Body of pancreas (tissue), 4 donors: ENCODE measurements around the gene EMC8. TPM values are rescaled to one million over a fixed set of nuclear protein-coding genes. Genes with fewer than 3 reads are reported as not detected.

Experiments used
- ATAC-seq: fragments of 150-250 bp; one replicate; pipeline ENCODE4 v1.9.1; 2016
- DNase-seq, 4 donors: peaks; one replicate each; pipeline ENCODE4 v3.0.0-alpha.2; 2019
- H3K27ac ChIP-seq, 4 donors: fragments of 200-600 bp; sonication (generic); 1 replicate in 3 of 4; 2 replicates in 1 of 4; pipeline versions ENCODE4 v1.5.1 to v1.6.1; 2016 to 2019; ENCODE audit warnings: mild to moderate bottlenecking in 1 of 4, mixed read lengths in 1 of 4, moderate library complexity in 1 of 4
- H3K27me3 ChIP-seq, 2 donors: fragments of 200-600 bp; sonication (generic); one replicate each; pipeline ENCODE4 v1.6.0; 2016; ENCODE audit warnings: mild to moderate bottlenecking in 1 of 2
- H3K36me3 ChIP-seq, 2 donors: fragments of 200-600 bp; sonication (generic); replicated peaks in 1 of 2; 2 replicates each; pipeline ENCODE4 v1.5.1; 2016; ENCODE audit warnings: low read depth in 2 of 2; ENCODE audit not compliant: insufficient read depth in 1 of 2
- H3K4me1 ChIP-seq: fragments of 200-600 bp; sonication (generic); one replicate; pipeline ENCODE4 v1.6.0; 2016
- H3K4me3 ChIP-seq, 2 donors: fragments of 200-600 bp; sonication (generic); 1 replicate in 1 of 2; 2 replicates in 1 of 2; pipeline ENCODE4 v1.5.1; 2016 to 2019
- H3K9me3 ChIP-seq, 3 donors: fragments of 200-600 bp; sonication (generic); 1 replicate in 2 of 3; 2 replicates in 1 of 3; pipeline ENCODE4 v1.5.1; 2016
- POLR2A ChIP-seq, 3 donors: fragments of 450-650 bp; IDR thresholded peaks; one replicate each; pipeline ENCODE4 v1.6.1; 2016; ENCODE audit warnings: antibody characterized with exemption in 3 of 3, mild to moderate bottlenecking in 2 of 3
- WGBS, 2 donors: methylation state at CpG; one replicate each; pipeline ENCODE4 v1.1.5; 2017; 5-methylcytosine and 5-hydroxymethylcytosine counted together
- intact Hi-C: fragments of 100-400 bp; cut with DNase I; formaldehyde crosslinking; loops from one replicate; pipeline ENCODE4 v1.15.1; 2023
- total RNA-seq, 2 donors: library from RNA; depleted of rRNA; stranded (reverse); fragments of >200 nt; gene quantifications; one replicate each; pipeline ENCODE4 v1.1.0, GENCODE V29; 2016
- TF ChIP-seq, protein P1 (sequence below), 7 experiments: fragments of 450-650 bp in 4 of 7; fragments of 200-600 bp in 3 of 7; sonication (generic) in 3 of 7; IDR thresholded peaks; one replicate each; pipeline ENCODE4 v1.5.1; 2016 to 2019; ENCODE audit warnings: antibody characterized with exemption in 7 of 7

EMC8 gene
- total RNA-seq, 2 donors from 2014 or later: 16.3 to 30.7 TPM

DNA sequence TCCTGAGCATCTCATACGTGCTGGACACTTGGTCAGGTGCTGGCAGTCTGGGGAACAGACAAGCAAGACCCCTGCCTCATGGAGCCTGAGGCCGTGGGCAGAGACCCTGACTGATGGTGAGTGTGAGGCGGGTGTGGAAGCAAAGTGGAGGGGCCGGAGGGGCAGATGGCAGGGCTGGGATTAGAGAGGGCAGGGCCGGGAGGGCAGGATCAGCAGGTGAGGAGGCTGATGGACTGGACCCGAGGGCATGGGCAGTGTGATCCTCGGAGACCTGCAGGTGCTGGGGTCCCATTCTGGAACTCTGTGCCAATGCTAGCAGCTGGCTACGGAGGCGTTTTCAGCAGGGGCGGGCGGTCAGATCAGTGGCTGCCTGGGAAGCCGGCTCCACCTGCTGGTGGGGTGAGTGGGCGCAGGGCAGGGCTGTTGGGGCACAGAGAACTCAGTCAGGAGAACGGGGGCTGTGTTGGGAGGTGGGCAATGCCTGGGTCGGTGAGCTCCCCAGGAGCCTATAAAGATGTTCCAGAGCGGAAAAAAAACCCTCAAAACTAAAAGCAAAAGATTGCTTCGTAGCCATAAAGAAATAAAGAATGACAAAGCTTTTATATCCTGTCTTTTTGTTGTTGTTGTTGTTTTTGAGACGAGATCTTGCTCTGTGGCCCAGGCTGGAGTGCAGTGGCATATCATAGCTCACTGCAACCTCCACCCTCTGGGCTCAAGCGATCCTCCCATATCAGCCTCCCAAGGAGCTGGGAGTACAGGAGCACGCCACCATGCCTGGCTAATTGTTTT lies 39.5 kb downstream of the EMC8 start:
- no peaks in the 10 kb centered on the region for H3K36me3 ChIP-seq
- peak; percentile 42 for ATAC-seq
- no peaks in the 10 kb centered on the region for H3K27me3 ChIP-seq
- H3K4me1 ChIP-seq: peaks cover 9% of the 10 kb centered on the region
- no peaks in the 10 kb centered on the region for H3K9me3 ChIP-seq
- no peak overlapping the region for H3K4me3 ChIP-seq
- no peak overlapping the region for H3K27ac ChIP-seq
- 43 to 52% methylated on average over 18 to 19 of the region's 20 CpGs for WGBS, 2 donors
- DNase-seq: peak; percentile 49 to 72 (median 54)
- TF ChIP-seq POLR2A (IDR thresholded peaks at IDR 0.05): no peak
- TF ChIP-seq, protein P1, sequence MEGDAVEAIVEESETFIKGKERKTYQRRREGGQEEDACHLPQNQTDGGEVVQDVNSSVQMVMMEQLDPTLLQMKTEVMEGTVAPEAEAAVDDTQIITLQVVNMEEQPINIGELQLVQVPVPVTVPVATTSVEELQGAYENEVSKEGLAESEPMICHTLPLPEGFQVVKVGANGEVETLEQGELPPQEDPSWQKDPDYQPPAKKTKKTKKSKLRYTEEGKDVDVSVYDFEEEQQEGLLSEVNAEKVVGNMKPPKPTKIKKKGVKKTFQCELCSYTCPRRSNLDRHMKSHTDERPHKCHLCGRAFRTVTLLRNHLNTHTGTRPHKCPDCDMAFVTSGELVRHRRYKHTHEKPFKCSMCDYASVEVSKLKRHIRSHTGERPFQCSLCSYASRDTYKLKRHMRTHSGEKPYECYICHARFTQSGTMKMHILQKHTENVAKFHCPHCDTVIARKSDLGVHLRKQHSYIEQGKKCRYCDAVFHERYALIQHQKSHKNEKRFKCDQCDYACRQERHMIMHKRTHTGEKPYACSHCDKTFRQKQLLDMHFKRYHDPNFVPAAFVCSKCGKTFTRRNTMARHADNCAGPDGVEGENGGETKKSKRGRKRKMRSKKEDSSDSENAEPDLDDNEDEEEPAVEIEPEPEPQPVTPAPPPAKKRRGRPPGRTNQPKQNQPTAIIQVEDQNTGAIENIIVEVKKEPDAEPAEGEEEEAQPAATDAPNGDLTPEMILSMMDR (IDR thresholded peaks at IDR 0.05): peak in 6 of 7 experiments; percentile 35 to 62 (median 49)
- intact Hi-C loops: no loop called here

DNA sequence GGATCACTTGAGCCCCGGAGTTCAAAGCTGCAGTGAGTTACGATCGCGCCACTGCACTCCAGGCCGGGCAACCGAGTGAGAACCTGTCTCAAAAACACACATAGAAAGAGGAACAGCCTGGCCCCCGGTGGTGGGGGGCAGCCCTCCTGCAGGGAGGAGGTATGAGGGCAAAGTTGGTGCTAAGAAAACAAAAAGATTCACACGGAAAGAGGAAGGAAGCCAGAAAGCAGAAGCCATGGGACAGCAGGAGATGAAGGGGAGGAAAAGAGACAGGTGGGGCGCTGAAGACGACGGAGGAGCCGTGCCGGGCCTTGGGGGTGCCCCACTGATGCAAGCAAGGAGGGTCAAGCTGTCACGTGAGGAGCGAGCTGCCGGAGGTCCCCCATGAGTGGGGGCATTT lies 40.2 kb downstream of the EMC8 start:
- H3K4me3 ChIP-seq: no peak overlapping the region
- no peak overlapping the region for H3K27ac ChIP-seq
- no peaks in the 10 kb centered on the region for H3K9me3 ChIP-seq
- no peak for DNase-seq
- no peaks in the 10 kb centered on the region for H3K36me3 ChIP-seq
- ATAC-seq: no peak
- peaks cover 13% of the 10 kb centered on the region for H3K4me1 ChIP-seq
- 70 to 81% methylated on average over 16 of the region's 16 CpGs for WGBS, 2 donors
- intact Hi-C loops: no loop called here
- no peaks in the 10 kb centered on the region for H3K27me3 ChIP-seq
- TF ChIP-seq POLR2A (IDR thresholded peaks at IDR 0.05): no peak
- TF ChIP-seq, protein P1 (IDR thresholded peaks at IDR 0.05): no peak

DNA sequence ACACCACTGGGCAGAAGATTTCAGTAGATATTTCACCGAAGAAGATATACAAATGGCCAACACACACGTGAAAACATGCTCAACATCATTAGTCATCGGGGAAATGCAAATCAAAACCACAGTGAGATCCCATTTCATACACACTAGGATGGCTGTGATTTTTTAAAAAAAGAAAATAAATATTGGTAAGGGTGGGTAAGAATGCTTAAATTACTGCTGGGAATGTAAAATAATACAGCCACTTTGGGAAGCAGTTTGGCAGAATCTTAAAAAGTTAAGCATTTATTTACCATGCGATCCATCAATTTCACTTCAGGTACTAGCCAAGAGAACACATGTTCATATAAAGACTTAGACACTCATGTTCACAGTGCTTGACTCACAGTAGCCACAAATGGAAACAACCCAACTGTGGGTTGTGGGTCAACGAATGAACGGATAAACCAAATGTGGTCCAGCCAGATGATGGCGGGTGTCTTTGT lies 42.0 kb downstream of the EMC8 start:
- intact Hi-C loops: no loop called here
- Histone ChIP-seq H3K4me3 (no peak overlapping the region), H3K4me1 (peaks cover 30% of the 10 kb centered on the region), H3K9me3 (no peaks in the 10 kb centered on the region), H3K36me3 (no peaks in the 10 kb centered on the region), H3K27ac (no peak overlapping the region), H3K27me3 (no peaks in the 10 kb centered on the region)
- ATAC-seq (no peak), DNase-seq (no peak)
- WGBS, 2 donors: 29 to 32% methylated on average over 7 of the region's 7 CpGs
- TF ChIP-seq, protein P1 (IDR thresholded peaks at IDR 0.05): no peak
- TF ChIP-seq POLR2A (IDR thresholded peaks at IDR 0.05): no peak

DNA sequence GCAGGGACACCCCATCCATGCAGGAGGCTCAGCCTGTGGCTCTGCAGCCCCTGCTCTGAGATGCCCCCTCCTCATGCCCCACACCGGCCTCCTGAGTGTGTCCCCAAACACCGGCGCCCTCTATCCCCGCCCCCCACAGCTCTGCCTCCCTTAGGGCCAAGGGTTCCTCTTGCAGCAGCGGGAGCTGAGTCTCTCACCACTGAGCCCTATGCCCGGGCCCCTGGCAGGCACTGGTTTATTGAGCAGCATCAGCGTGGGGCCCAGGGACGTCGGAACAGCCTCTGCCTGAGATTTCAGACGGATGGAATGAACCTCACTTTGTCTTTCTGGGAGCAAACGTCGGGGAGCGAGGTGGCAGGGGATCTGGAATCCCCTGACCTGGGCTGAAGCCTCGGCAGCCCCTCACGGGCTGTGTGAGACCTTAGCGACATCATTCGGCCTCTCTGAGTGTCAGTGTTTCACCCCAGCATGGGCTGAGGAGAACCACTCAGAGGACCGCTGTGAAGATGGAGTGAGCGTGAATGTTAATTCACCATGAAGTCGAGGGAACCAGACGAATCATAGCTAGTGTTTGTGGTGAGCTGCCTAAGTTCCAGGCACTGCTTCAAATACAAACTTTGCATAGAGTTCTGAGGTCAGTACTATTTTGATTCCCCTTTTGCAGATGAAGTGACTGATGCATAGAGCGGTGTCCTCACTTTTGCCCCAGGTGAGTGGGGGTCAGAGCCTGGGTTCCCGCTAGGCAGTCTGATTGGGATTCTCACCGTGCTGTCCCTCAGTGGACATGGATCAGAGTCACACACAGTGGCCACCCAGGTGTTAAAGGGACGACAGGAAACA lies 43.2 kb downstream of the EMC8 start:
- H3K27ac ChIP-seq: no peak overlapping the region
- DNase-seq: no peak

More for the DNA sequence above, 43.2 kb downstream of the EMC8 start:
- Histone ChIP-seq H3K4me1 (peaks cover 42% of the 10 kb centered on the region), H3K9me3 (no peaks in the 10 kb centered on the region), H3K36me3 (no peaks in the 10 kb centered on the region), H3K27me3 (no peaks in the 10 kb centered on the region), H3K4me3 (no peak overlapping the region)
- ATAC-seq: no peak
- intact Hi-C loops: no loop called here
- TF ChIP-seq, protein P1 (IDR thresholded peaks at IDR 0.05): no peak
- no peak for TF ChIP-seq POLR2A (IDR thresholded peaks at IDR 0.05)
- WGBS, 2 donors: 81 to 83% methylated on average over 11 to 22 of the region's 25 CpGs
